Stomach (tissue), 9 donors: ENCODE data around the gene F11. TPM values are rescaled to one million over a fixed set of nuclear protein-coding genes. Genes with fewer than 3 reads are reported as not detected.

Experiments used
- DNase-seq, 2 donors: peaks; one replicate each; pipeline versions ENCODE4 v3.0.0 to v3.0.0-alpha.2; 2013 to 2019
- H3K27ac ChIP-seq, 5 donors: fragments of 200-600 bp in 4 of 5; sonication (generic) in 4 of 5; one replicate each; pipeline ENCODE4 v1.5.1; 2013 to 2019; ENCODE audit warnings: mild to moderate bottlenecking in 1 of 5, moderate library complexity in 1 of 5
- H3K27me3 ChIP-seq, 3 donors: fragments of 200-600 bp; sonication (generic); one replicate each; pipeline ENCODE4 v1.5.1; 2017 to 2019; ENCODE audit warnings: mixed run types in 1 of 3
- H3K36me3 ChIP-seq, 4 donors: fragments of 200-600 bp; sonication (generic); 1 replicate in 3 of 4; 2 replicates in 1 of 4; pipeline ENCODE4 v1.5.1; 2016 to 2019
- H3K4me1 ChIP-seq, 4 donors: fragments of 200-600 bp; sonication (generic); one replicate each; pipeline ENCODE4 v1.5.1; 2016 to 2019
- H3K4me3 ChIP-seq, 4 donors: fragments of 200-600 bp; sonication (generic) in 3 of 4; one replicate each; pipeline ENCODE4 v1.5.1; 2016 to 2019; ENCODE audit warnings: mild to moderate bottlenecking in 1 of 4
- H3K9me3 ChIP-seq, 4 donors: fragments of 200-600 bp; sonication (generic); one replicate each; pipeline ENCODE4 v1.5.1; 2016 to 2019
- CTCF ChIP-seq, 7 experiments: fragments of 450-650 bp in 4 of 7; fragments of 200-600 bp in 3 of 7; sonication (generic) in 3 of 7; IDR thresholded peaks; one replicate each; pipeline ENCODE4 v1.5.1; 2016 to 2019; ENCODE audit warnings: antibody characterized with exemption in 7 of 7, control low read depth in 2 of 7, mild to moderate bottlenecking in 1 of 7
- EP300 ChIP-seq: sonication (generic); formaldehyde crosslinking; IDR thresholded peaks from one replicate; pipeline ENCODE4 v1.6.1; 2017; ENCODE audit warnings: antibody characterized with exemption
- POLR2A ChIP-seq, 4 donors: fragments of 450-650 bp; IDR thresholded peaks; one replicate each; pipeline ENCODE4 v1.6.1; 2016; ENCODE audit warnings: antibody characterized with exemption in 4 of 4, control low read depth in 2 of 4, mild to moderate bottlenecking in 1 of 4, moderate library complexity in 1 of 4
- POLR2AphosphoS5 ChIP-seq, 3 donors: sonication (generic); formaldehyde crosslinking; IDR thresholded peaks; one replicate each; pipeline ENCODE4 v1.6.1; 2016; ENCODE audit warnings: antibody characterized with exemption in 3 of 3
- WGBS, 5 donors: extraction: QIAGEN DNeasy Blood & Tissue Kit in 3 of 5; methylation state at CpG; one replicate each; pipeline versions ENCODE4 v1.1.5 to v1.1.7; 2013 to 2018; 5-methylcytosine and 5-hydroxymethylcytosine counted together
- intact Hi-C: fragments of 100-400 bp; cut with DNase I; formaldehyde crosslinking; loops from one replicate; pipeline ENCODE4 v1.15.1; 2023; ENCODE audit warnings: low total_unique reads
- polyA plus RNA-seq, 3 donors: library from polyadenylated mRNA; stranded (reverse); fragments of 200-250 nt; gene quantifications; one replicate each; pipeline ENCODE4 v1.2.3, GENCODE V29; 2013
- total RNA-seq, 5 donors: library from RNA; depleted of rRNA; stranded (reverse); fragments of >200 nt; gene quantifications; one replicate each; pipeline versions ENCODE4 v1.1.0 to v1.2.3, GENCODE V29; 2014 to 2016
- donor health status: healthy with polysubstance abuse.
- donor health status: Bipolar disorder and iron deficiency.
- donor health status: healthy.

Gene F11
- total and polyA plus RNA-seq, 8 donors: 0.18 TPM; not detected in 7

GRCh38 chr4:186225848-186226247 lies 40.1 kb upstream of the F11 start:
- no peaks in the 10 kb centered on the region for H3K36me3 ChIP-seq
- H3K4me1 ChIP-seq: peaks cover 0 to 14% (median 0%) of the 10 kb centered on the region in 4 donors
- no peak overlapping the region for H3K27ac ChIP-seq
- H3K27me3 ChIP-seq: no peaks in the 10 kb centered on the region
- no peak for TF ChIP-seq POLR2AphosphoS5 (IDR thresholded peaks at IDR 0.05)
- H3K4me3 ChIP-seq: no peak overlapping the region
- DNase-seq: no peak
- intact Hi-C loops: no loop called here
- peaks cover 0 to 32% (median 16%) of the 10 kb centered on the region in 4 donors for H3K9me3 ChIP-seq

- Histone ChIP-seq H3K9me3 (peaks cover 0 to 32% (median 16%) of the 10 kb centered on the region in 4 donors), H3K27me3 (no peaks in the 10 kb centered on the region), H3K36me3 (no peaks in the 10 kb centered on the region), H3K27ac (no peak overlapping the region), H3K4me1 (peaks cover 0 to 14% (median 0%) of the 10 kb centered on the region in 4 donors), H3K4me3 (no peak overlapping the region)
- no peak for DNase-seq
- no peak for TF ChIP-seq EP300
- WGBS, 5 donors: 83 to 95% (median 93%) methylated on average over 2 to 3 of the region's 3 CpGs
- intact Hi-C loops: no loop called here
Measured at GRCh38 chr4:186226521-186227189, 39.3 kb upstream of the F11 start.

DNA sequence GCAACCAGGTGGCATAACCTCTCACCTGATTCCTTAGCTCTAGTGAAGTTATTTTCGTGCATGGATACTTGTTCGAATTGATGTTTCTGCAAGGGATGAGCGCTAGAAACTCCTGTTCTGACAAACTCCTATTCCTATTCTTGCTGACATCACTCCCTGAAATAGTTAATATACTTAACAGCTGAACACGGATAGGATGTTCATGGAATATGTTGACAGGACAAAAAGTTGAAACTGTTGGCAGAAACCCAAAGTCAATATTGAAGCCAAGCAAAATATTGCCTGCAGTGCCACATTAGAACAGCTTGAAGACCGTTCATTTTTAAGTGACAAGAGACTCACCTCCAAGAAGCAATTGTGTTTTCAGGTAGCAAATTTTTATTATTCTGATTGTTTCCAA lies 38.8 kb upstream of the F11 start, which contains the start of gene KLKB1:
Gene KLKB1 (plus strand): TSS at position 287 of the 400 bp plus-strand sequence. CDS start 689 bp downstream, outside the sequence.
- no peaks in the 10 kb centered on the region for H3K27me3 ChIP-seq
- no peaks in the 10 kb centered on the region for H3K36me3 ChIP-seq
- WGBS, 5 donors: 39 to 68% (median 58%) methylated on average over 5 of the region's 5 CpGs
- H3K9me3 ChIP-seq: peaks cover 0 to 32% (median 16%) of the 10 kb centered on the region in 4 donors
- no peak within 1 kb of the TSS for H3K4me3 ChIP-seq
- H3K27ac ChIP-seq: no peak within 1 kb of the TSS
- peak in 1 of 2 donors; percentile 76 for DNase-seq
- intact Hi-C loops: no loop called here
- H3K4me1 ChIP-seq: peaks cover 0 to 14% (median 0%) of the 10 kb centered on the region in 4 donors
- TF ChIP-seq POLR2A (IDR thresholded peaks at IDR 0.05): no peak
- TF ChIP-seq EP300: no peak
- no peak for TF ChIP-seq POLR2AphosphoS5 (IDR thresholded peaks at IDR 0.05)
- no peak for TF ChIP-seq CTCF (IDR thresholded peaks at IDR 0.05)

- H3K4me3 ChIP-seq: no peak overlapping the region
- 20 to 37% (median 28%) methylated on average over 2 of the region's 2 CpGs for WGBS, 5 donors
- no peak for DNase-seq
- TF ChIP-seq POLR2A (IDR thresholded peaks at IDR 0.05) (no peak), EP300 (no peak), CTCF (IDR thresholded peaks at IDR 0.05) (no peak), POLR2AphosphoS5 (IDR thresholded peaks at IDR 0.05) (no peak)
- H3K27ac ChIP-seq: no peak overlapping the region
- no peaks in the 10 kb centered on the region for H3K36me3 ChIP-seq
- H3K9me3 ChIP-seq: peaks cover 0 to 32% (median 16%) of the 10 kb centered on the region in 4 donors
- intact Hi-C loops: no loop called here
- peaks cover 0 to 14% (median 0%) of the 10 kb centered on the region in 4 donors for H3K4me1 ChIP-seq
- H3K27me3 ChIP-seq: no peaks in the 10 kb centered on the region
Measured at GRCh38 chr4:186227744-186228513, 38.1 kb upstream of the F11 start.

DNA sequence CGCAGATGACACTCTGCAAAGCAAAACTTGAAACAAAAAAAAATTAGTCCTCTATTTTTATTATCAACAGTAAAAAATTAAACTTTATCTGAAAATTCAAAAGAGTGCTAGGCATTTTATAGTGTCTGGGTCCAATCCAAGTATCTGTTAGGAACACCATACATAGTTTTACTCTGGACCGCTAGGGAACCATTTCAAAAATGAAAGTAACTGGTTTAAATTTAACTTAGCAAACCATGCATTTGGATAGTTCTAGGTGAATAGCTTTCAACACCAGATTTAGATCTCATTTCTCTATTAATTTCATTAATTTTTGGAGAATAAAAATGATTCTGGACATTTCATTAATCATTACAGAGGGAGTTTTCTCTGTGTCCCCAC lies 37.5 kb upstream of the F11 start:
- H3K36me3 ChIP-seq: no peaks in the 10 kb centered on the region
- H3K9me3 ChIP-seq: peaks cover 0 to 32% (median 16%) of the 10 kb centered on the region in 4 donors
- H3K27ac ChIP-seq: no peak overlapping the region
- intact Hi-C loops: no loop called here
- H3K4me3 ChIP-seq: peak overlapping the region in 1 of 4 donors; percentile 4
- 58 to 76% (median 62%) methylated on average over 2 of the region's 2 CpGs for WGBS, 5 donors
- no peak for TF ChIP-seq CTCF (IDR thresholded peaks at IDR 0.05)
- no peak for TF ChIP-seq EP300
- no peak for TF ChIP-seq POLR2A (IDR thresholded peaks at IDR 0.05)
- no peak for TF ChIP-seq POLR2AphosphoS5 (IDR thresholded peaks at IDR 0.05)
- peaks cover 0 to 14% (median 0%) of the 10 kb centered on the region in 4 donors for H3K4me1 ChIP-seq
- DNase-seq: no peak
- no peaks in the 10 kb centered on the region for H3K27me3 ChIP-seq
